Esophagus (tissue), 2 donors: Measurements from ENCODE around the gene PRKCH. TPM values are rescaled to one million over a fixed set of nuclear protein-coding genes. Genes with fewer than 3 reads are reported as not detected.

Experiments
- H3K27ac ChIP-seq, 2 donors: one replicate each; pipeline ENCODE4 v1.5.1; 2013; ENCODE audit warnings: low read depth in 2 of 2, mild to moderate bottlenecking in 2 of 2, inconsistent platforms in 1 of 2, low read length in 1 of 2, moderate library complexity in 1 of 2
- H3K27me3 ChIP-seq, 2 donors: one replicate each; pipeline ENCODE4 v1.6.1; 2013; ENCODE audit warnings: low read length in 2 of 2, control low read depth in 1 of 2, mild to moderate bottlenecking in 1 of 2; ENCODE audit not compliant: insufficient read depth in 2 of 2, control insufficient read depth in 1 of 2
- H3K36me3 ChIP-seq, 2 donors: one replicate each; pipeline ENCODE4 v1.6.1; 2013; ENCODE audit warnings: low read length in 1 of 2; ENCODE audit not compliant: control insufficient read depth in 2 of 2, insufficient read depth in 2 of 2
- H3K4me1 ChIP-seq, 2 donors: one replicate each; pipeline ENCODE4 v1.6.1; 2013; ENCODE audit warnings: low read length in 1 of 2; ENCODE audit not compliant: control insufficient read depth in 2 of 2, insufficient read depth in 2 of 2
- H3K4me3 ChIP-seq, 2 donors: one replicate each; pipeline ENCODE4 v1.5.1; 2013; ENCODE audit warnings: low read length in 2 of 2, mild to moderate bottlenecking in 2 of 2, low read depth in 1 of 2, moderate library complexity in 1 of 2
- H3K9me3 ChIP-seq, 2 donors: one replicate each; pipeline ENCODE4 v1.6.1; 2013; ENCODE audit warnings: mild to moderate bottlenecking in 2 of 2, low read depth in 1 of 2, low read length in 1 of 2, moderate library complexity in 1 of 2; ENCODE audit not compliant: control insufficient read depth in 2 of 2, insufficient read depth in 1 of 2
- WGBS, 2 donors: extraction: QIAGEN DNeasy Blood & Tissue Kit; methylation state at CpG; one replicate each; pipeline ENCODE4 v1.1.7; 2013; 5-methylcytosine and 5-hydroxymethylcytosine counted together
- polyA plus RNA-seq, 2 donors: library from polyadenylated mRNA; stranded (reverse); fragments of 200-250 nt; gene quantifications; one replicate each; pipeline ENCODE4 v1.2.3, GENCODE V29; 2013
- donor health status: healthy with polysubstance abuse.
- donor health status: Bipolar disorder and iron deficiency.

PRKCH gene
- polyA plus RNA-seq, 2 donors: 17.3 to 17.6 TPM

DNA sequence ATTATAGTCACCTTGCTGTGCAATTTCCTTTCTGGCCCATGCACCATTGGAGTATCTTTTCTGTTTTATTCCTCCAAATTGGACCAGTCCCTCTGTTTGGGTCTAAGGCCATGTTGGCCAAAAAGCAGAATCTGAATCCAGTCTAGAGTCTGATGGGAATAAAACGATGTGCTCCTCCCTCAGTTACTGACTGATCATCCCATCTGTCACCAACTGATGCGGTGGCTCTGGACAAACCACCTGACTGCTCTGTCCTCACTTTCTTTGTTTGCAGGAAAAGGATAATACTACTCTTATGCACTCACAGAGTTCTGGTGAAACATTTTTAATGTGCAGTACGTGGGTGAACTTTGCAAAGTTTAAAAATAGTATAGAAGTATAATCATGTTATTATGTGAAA, 253.7 kb downstream of the PRKCH start:
- H3K27me3 ChIP-seq: no peaks in the 10 kb centered on the region
- no peak overlapping the region for H3K27ac ChIP-seq
- peaks cover 0 to 3% of the 10 kb centered on the region in 2 donors for H3K4me1 ChIP-seq
- H3K36me3 ChIP-seq: no peaks in the 10 kb centered on the region
- no peaks in the 10 kb centered on the region for H3K9me3 ChIP-seq
- no peak overlapping the region for H3K4me3 ChIP-seq
- 92% methylated on average over 3 of the region's 3 CpGs for WGBS, 2 donors

DNA sequence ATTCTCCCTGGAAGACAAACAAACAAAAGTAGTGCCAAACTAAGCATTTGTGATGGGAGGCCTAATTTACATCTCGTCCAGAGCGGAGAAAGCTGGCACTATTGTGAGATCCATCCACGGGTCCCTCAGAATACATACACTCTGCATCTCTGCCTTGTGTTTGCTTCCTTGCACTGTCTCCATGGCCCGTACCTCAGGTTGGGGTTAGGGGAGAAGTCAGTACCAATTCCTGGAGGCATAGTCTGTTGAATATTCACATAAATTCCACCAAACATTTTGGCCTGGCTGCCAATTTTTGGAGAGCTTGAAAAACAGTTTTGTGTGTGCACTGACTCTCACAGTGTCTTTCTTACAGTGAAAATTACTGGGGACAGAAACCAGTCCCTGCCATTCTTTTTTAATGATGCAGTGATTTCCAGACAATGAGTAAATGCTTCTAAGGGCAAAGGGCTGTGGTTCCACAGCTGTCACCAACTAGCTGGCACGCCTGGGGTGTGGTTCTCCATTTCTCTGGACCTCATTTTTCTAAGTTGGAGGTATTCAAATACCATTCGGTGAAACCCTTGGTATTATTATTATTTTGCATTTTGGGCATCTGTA, 254.3 kb downstream of the PRKCH start:
- Histone ChIP-seq H3K9me3 (no peaks in the 10 kb centered on the region), H3K27me3 (no peaks in the 10 kb centered on the region), H3K27ac (no peak overlapping the region), H3K4me3 (no peak overlapping the region), H3K36me3 (no peaks in the 10 kb centered on the region), H3K4me1 (peaks cover 0 to 3% of the 10 kb centered on the region in 2 donors)
- WGBS, 2 donors: 85 to 87% methylated on average over 6 of the region's 6 CpGs

GRCh38 chr14:61577506-61577931, 256.1 kb downstream of the PRKCH start:
- H3K36me3 ChIP-seq: no peaks in the 10 kb centered on the region
- H3K27me3 ChIP-seq: no peaks in the 10 kb centered on the region
- H3K4me1 ChIP-seq: peaks cover 0 to 3% of the 10 kb centered on the region in 2 donors
- WGBS, 2 donors: 67 to 81% methylated on average over 2 of the region's 2 CpGs
- no peak overlapping the region for H3K27ac ChIP-seq
- H3K9me3 ChIP-seq: no peaks in the 10 kb centered on the region
- H3K4me3 ChIP-seq: no peak overlapping the region

DNA sequence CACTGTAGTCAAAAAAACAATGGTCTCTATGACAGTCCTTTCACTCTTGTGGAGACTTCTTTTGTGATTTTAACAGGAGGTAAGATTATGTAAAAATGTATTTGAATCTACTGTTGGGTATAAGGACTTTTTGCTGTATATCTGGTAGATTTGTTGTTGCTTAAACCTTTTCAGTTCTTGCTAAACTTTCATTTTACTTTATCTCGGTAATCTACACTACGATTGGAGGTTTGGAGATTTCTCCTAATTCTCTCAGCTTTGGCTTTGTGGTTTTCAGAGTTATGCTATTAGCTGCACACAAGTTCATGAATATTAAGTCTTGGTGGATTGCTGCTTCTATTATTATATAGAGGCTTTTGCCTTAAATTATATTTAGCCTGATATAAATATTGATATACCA, 257.4 kb downstream of the PRKCH start:
- H3K27me3 ChIP-seq: no peaks in the 10 kb centered on the region
- WGBS, 2 donors: 73 to 77% methylated on average over 2 of the region's 2 CpGs
- peaks cover 0 to 3% of the 10 kb centered on the region in 2 donors for H3K4me1 ChIP-seq
- H3K27ac ChIP-seq: no peak overlapping the region
- no peaks in the 10 kb centered on the region for H3K9me3 ChIP-seq
- no peak overlapping the region for H3K4me3 ChIP-seq
- no peaks in the 10 kb centered on the region for H3K36me3 ChIP-seq

DNA sequence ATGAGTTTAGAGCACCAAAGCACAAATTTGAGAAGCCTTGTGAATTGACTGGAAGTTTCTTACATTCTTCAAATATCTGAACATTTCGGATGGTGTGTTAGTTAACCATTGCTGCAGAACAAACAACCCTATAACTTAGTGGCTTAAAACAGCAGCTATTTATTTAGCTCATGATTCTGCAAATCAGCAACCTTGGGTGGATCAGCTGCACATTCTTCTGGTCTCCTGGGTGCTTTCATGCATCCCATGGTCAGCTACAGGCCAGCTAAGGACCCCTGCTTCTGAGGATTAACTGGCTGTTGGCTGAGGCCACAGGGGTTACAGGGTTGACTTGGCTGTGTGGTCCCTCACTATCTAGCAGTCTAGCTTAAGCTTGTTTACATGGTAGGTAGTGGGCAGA, 260.0 kb downstream of the PRKCH start:
- H3K36me3 ChIP-seq: no peaks in the 10 kb centered on the region
- H3K27ac ChIP-seq: no peak overlapping the region

GRCh38 chr14:61581955-61582615, 260.7 kb downstream of the PRKCH start:
- Histone ChIP-seq H3K9me3 (no peaks in the 10 kb centered on the region), H3K27ac (no peak overlapping the region), H3K36me3 (no peaks in the 10 kb centered on the region), H3K4me3 (no peak overlapping the region), H3K4me1 (peaks cover 2 to 3% of the 10 kb centered on the region in 2 donors), H3K27me3 (no peaks in the 10 kb centered on the region)
- 95 to 96% methylated on average over 3 of the region's 3 CpGs for WGBS, 2 donors

More for the DNA sequence above, 260.0 kb downstream of the PRKCH start:
- Histone ChIP-seq H3K9me3 (no peaks in the 10 kb centered on the region), H3K4me1 (peaks cover 2 to 3% of the 10 kb centered on the region in 2 donors), H3K4me3 (no peak overlapping the region), H3K27me3 (no peaks in the 10 kb centered on the region)
- 73 to 87% methylated on average over 1 of the region's 1 CpG for WGBS, 2 donors

GRCh38 chr14:61582815-61583214, 261.4 kb downstream of the PRKCH start:
- Histone ChIP-seq H3K36me3 (no peaks in the 10 kb centered on the region), H3K27ac (no peak overlapping the region), H3K27me3 (no peaks in the 10 kb centered on the region), H3K9me3 (no peaks in the 10 kb centered on the region), H3K4me3 (no peak overlapping the region), H3K4me1 (peaks cover 2 to 3% of the 10 kb centered on the region in 2 donors)
- 70 to 85% methylated on average over 2 of the region's 2 CpGs for WGBS, 2 donors

- 71 to 79% methylated on average over 3 of the region's 3 CpGs for WGBS, 2 donors
- Histone ChIP-seq H3K36me3 (no peaks in the 10 kb centered on the region), H3K4me3 (no peak overlapping the region), H3K27me3 (no peaks in the 10 kb centered on the region), H3K27ac (no peak overlapping the region), H3K4me1 (peaks cover 2 to 3% of the 10 kb centered on the region in 2 donors), H3K9me3 (no peaks in the 10 kb centered on the region)
Observed at GRCh38 chr14:61584331-61584741, 263.0 kb downstream of the PRKCH start.

GRCh38 chr14:61585598-61586543, 264.5 kb downstream of the PRKCH start:
- H3K4me3 ChIP-seq: no peak overlapping the region
- H3K27ac ChIP-seq: peak overlapping the region; percentile 53 to 77
- no peaks in the 10 kb centered on the region for H3K36me3 ChIP-seq
- peaks cover 2 to 3% of the 10 kb centered on the region in 2 donors for H3K4me1 ChIP-seq
- 44 to 49% methylated on average over 5 of the region's 5 CpGs for WGBS, 2 donors
- H3K27me3 ChIP-seq: no peaks in the 10 kb centered on the region
- H3K9me3 ChIP-seq: no peaks in the 10 kb centered on the region
